A549 (cell line): ENCODE results near the gene PTGR3. TPM values are rescaled to one million over a fixed set of nuclear protein-coding genes. Genes with fewer than 3 reads are reported as not detected.

ENCODE experiments used
- ATAC-seq, 2 experiments: fragments of 200-7000 bp in 1 of 2; fragments of >200 bp in 1 of 2; cut with Nextera tagmentation in 1 of 2; cut with Tn5 transposase in 1 of 2; 3 replicates each; pipeline versions ENCODE4 v1.8.0 to v1.9.1; 2018 to 2020; ENCODE audit warnings: mild to moderate bottlenecking in 1 of 2, moderate library complexity in 1 of 2
- CTCF ChIA-PET: fragments of 300-600 bp; sonication (Branson Sonifier 250); formaldehyde crosslinking; extraction: SDS; loops from one replicate; lab custom pipeline; 2021; ENCODE audit warnings: antibody characterized with exemption, inconsistent platforms; lab: Yijun Ruan, JAX
- POLR2A ChIA-PET: fragments of 350-600 bp; formaldehyde crosslinking; extraction: SDS; loops from one replicate; lab custom pipeline; 2021; ENCODE audit warnings: antibody characterized with exemption, inconsistent platforms; lab: Yijun Ruan, JAX
- DNase-seq, 2 experiments: peaks; one replicate each; pipeline versions ENCODE4 v3.0.0 to v3.0.0-alpha.2; 2011 to 2016; ENCODE audit warnings: low read depth in 1 of 2, low spot score in 1 of 2
- FAIRE-seq: peaks from 2 replicates; lab custom pipeline; 2011; peaks lifted over from hg19 to GRCh38; lab: Jason Lieb, UNC
- H3K27ac ChIP-seq, 2 experiments: fragments of >200 bp; sonication (Bioruptor Twin); formaldehyde crosslinking; 3 replicates each; pipeline ENCODE4 v1.5.1; 2016 to 2017
- H3K4me1 ChIP-seq: fragments of >200 bp; sonication (Bioruptor Twin); formaldehyde crosslinking; 3 replicates; pipeline ENCODE4 v1.6.1; 2016
- H3K4me2 ChIP-seq: fragments of >200 bp; sonication (Bioruptor Twin); formaldehyde crosslinking; 3 replicates; pipeline ENCODE4 v1.6.1; 2016
- H3K4me3 ChIP-seq: fragments of >200 bp; sonication (Bioruptor Twin); formaldehyde crosslinking; 3 replicates; pipeline ENCODE4 v1.5.1; 2016
- H3K9me3 ChIP-seq: fragments of >200 bp; sonication (Bioruptor Twin); formaldehyde crosslinking; 3 replicates; pipeline ENCODE4 v1.6.1; 2016
- CBX2 ChIP-seq: fragments of 200-600 bp; sonication (generic); IDR thresholded peaks from 2 replicates; pipeline ENCODE4 v1.6.1; 2016; ENCODE audit warnings: low read depth, mild to moderate bottlenecking, borderline replicate concordance
- CEBPB ChIP-seq, 2 experiments: fragments of >200 bp in 1 of 2; sonication (Bioruptor Twin) in 1 of 2; formaldehyde crosslinking in 1 of 2; IDR thresholded peaks; 2 replicates each; pipeline ENCODE4 v1.6.1; 2012 to 2016
- CHD4 ChIP-seq: fragments of 200-600 bp; sonication (generic); IDR thresholded peaks from 2 replicates; pipeline ENCODE4 v1.6.1; 2016; ENCODE audit warnings: antibody characterized with exemption, mild to moderate bottlenecking, borderline replicate concordance
- FOSB ChIP-seq: fragments of 250-450 bp; sonication (Bioruptor Pico); IDR thresholded peaks from 2 replicates; pipeline ENCODE4 v1.5.0; 2020; ENCODE audit warnings: mild to moderate bottlenecking, moderate library complexity
- HDAC2 ChIP-seq: fragments of 200-600 bp; sonication (generic); IDR thresholded peaks from 2 replicates; pipeline ENCODE4 v1.6.1; 2016
- HOXA7 ChIP-seq: fragments of 250-450 bp; sonication (Bioruptor Pico); IDR thresholded peaks from 2 replicates; pipeline ENCODE4 v1.5.0; 2020; ENCODE audit warnings: mild to moderate bottlenecking, moderate library complexity
- JUNB ChIP-seq: fragments of >200 bp; sonication (Bioruptor Twin); formaldehyde crosslinking; IDR thresholded peaks from 2 replicates; pipeline ENCODE4 v1.6.1; 2016
- MYC ChIP-seq: IDR thresholded peaks from 2 replicates; pipeline ENCODE4 v1.6.1; 2012; ENCODE audit warnings: mild to moderate bottlenecking, inconsistent platforms, low read length, improper control_type of control experiment, borderline replicate concordance
- NPAS2 ChIP-seq: fragments of 250-450 bp; sonication (Bioruptor Pico); IDR thresholded peaks from 2 replicates; pipeline ENCODE4 v1.8.0; 2022; ENCODE audit warnings: mild to moderate bottlenecking, moderate library complexity, borderline replicate concordance
- PBX3 ChIP-seq: IDR thresholded peaks from 2 replicates; pipeline ENCODE4 v1.6.1; 2012
- PHF8 ChIP-seq: fragments of 200-600 bp; sonication (generic); IDR thresholded peaks from 2 replicates; pipeline ENCODE4 v1.6.1; 2016; ENCODE audit warnings: low read depth, mild to moderate bottlenecking, antibody characterized with exemption, moderate library complexity, borderline replicate concordance
- POLR2A ChIP-seq: IDR thresholded peaks from 2 replicates; pipeline ENCODE4 v1.6.1; 2012; ENCODE audit warnings: mild to moderate bottlenecking, low read length
- RARB ChIP-seq: fragments of 250-450 bp; sonication (Bioruptor Pico); IDR thresholded peaks from 2 replicates; pipeline ENCODE4 v1.8.0; 2021; ENCODE audit warnings: mild to moderate bottlenecking, moderate library complexity
- RCOR1 ChIP-seq: fragments of 150-350 bp; IDR thresholded peaks from 2 replicates; pipeline ENCODE4 v1.6.1; 2014; ENCODE audit warnings: antibody characterized with exemption, low read length, low read depth
- TP53 ChIP-seq: fragments of 250-450 bp; sonication (Bioruptor Pico); IDR thresholded peaks from 2 replicates; pipeline ENCODE4 v1.5.0; 2021; ENCODE audit warnings: mild to moderate bottlenecking, moderate library complexity
- WGBS: methylation state at CpG from one replicate; pipeline ENCODE4 v1.1.6; 2017; ENCODE audit errors: missing lambda C conversion rate; 5-methylcytosine and 5-hydroxymethylcytosine counted together
- polyA plus RNA-seq, 4 experiments: library from polyadenylated mRNA; depleted of rRNA in 3 of 4; stranded (reverse); fragments of >200 nt; fragmentation: RNase III in 1 of 4; extraction: RNeasy Plus Mini Kit Qiagen cat#74134 plus additional on column Dnase treatment in 1 of 4; gene quantifications; 2 replicates in 3 of 4; 3 replicates in 1 of 4; pipeline ENCODE4 v1.2.3, GENCODE V29; 2011 to 2017
- TF ChIP-seq, protein P1 (sequence below): fragments of 250-450 bp; sonication (Bioruptor Pico); IDR thresholded peaks from 2 replicates; pipeline ENCODE4 v1.5.0; 2020; ENCODE audit warnings: low read depth, mild to moderate bottlenecking, moderate library complexity
- TF ChIP-seq, protein P2 (sequence below): fragments of >200 bp; sonication (Bioruptor Twin); formaldehyde crosslinking; IDR thresholded peaks from 3 replicates; pipeline ENCODE4 v1.5.1; 2016

The PTGR3 gene
- polyA plus RNA-seq, 2 of the 4 experiments (the other 2 are of a cell fraction) = 7.2 to 18.5 TPM

GRCh38 chr18:75234901-75235300 is 26.0 kb upstream of the PTGR3 start:
- no peaks in the 10 kb centered on the region for H3K4me1 ChIP-seq
- no peak for ATAC-seq
- POLR2A ChIA-PET = no interaction called here
- no peak for FAIRE-seq
- no peak overlapping the region for H3K4me2 ChIP-seq
- H3K4me3 ChIP-seq = no peak overlapping the region
- CTCF ChIA-PET = no interaction called here
- DNase-seq = no peak
- no peak overlapping the region for H3K27ac ChIP-seq
- TF ChIP-seq CEBPB (IDR thresholded peaks at IDR 0.05) (no peak), HOXA7 (CRISPR knock-in tag) (no peak), TP53 (no peak), RARB (CRISPR knock-in tag) (no peak), HDAC2 (no peak)
- TF ChIP-seq, protein P1, sequence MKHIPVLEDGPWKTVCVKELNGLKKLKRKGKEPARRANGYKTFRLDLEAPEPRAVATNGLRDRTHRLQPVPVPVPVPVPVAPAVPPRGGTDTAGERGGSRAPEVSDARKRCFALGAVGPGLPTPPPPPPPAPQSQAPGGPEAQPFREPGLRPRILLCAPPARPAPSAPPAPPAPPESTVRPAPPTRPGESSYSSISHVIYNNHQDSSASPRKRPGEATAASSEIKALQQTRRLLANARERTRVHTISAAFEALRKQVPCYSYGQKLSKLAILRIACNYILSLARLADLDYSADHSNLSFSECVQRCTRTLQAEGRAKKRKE (CRISPR knock-in tag) = no peak
- no peaks in the 10 kb centered on the region for H3K9me3 ChIP-seq
- WGBS = 88% methylated on average over 12 of the region's 12 CpGs

DNA sequence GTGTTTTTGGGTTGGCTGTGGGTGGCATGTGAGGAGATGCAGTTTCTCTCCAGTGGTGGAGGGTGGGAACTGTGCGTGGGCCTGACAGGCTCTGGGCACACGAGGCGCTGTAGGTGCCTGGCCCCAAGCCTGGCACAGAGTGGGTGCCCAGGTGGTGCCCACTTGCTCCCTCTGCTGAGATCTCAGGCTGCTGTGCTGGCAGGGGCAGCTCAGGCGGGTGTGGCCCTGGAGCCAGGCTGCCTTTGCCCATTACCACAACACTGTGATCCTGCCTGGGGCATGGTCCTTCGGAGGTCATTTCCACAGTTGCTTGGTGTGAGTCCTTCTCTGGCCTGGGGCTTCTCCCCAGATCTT is 22.1 kb upstream of the PTGR3 start:
- no peak overlapping the region for H3K4me2 ChIP-seq
- no peak overlapping the region for H3K4me3 ChIP-seq
- ATAC-seq (peak in 1 of 2 experiments; percentile 19; a peak in 2 of 6 replicates), FAIRE-seq (no peak), DNase-seq (no peak)
- ChIA-PET POLR2A (no interaction called here), CTCF (interaction anchor here (0.5 to 1.3 kb wide), 2 partner anchors 15 to 21 kb away, joined by 3 to 4 read pairs; partner anchors contain the start of gene TSHZ1)
- no peak for TF ChIP-seq MYC
- no peak for TF ChIP-seq POLR2A
- TF ChIP-seq, protein P2, sequence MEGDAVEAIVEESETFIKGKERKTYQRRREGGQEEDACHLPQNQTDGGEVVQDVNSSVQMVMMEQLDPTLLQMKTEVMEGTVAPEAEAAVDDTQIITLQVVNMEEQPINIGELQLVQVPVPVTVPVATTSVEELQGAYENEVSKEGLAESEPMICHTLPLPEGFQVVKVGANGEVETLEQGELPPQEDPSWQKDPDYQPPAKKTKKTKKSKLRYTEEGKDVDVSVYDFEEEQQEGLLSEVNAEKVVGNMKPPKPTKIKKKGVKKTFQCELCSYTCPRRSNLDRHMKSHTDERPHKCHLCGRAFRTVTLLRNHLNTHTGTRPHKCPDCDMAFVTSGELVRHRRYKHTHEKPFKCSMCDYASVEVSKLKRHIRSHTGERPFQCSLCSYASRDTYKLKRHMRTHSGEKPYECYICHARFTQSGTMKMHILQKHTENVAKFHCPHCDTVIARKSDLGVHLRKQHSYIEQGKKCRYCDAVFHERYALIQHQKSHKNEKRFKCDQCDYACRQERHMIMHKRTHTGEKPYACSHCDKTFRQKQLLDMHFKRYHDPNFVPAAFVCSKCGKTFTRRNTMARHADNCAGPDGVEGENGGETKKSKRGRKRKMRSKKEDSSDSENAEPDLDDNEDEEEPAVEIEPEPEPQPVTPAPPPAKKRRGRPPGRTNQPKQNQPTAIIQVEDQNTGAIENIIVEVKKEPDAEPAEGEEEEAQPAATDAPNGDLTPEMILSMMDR = no peak
- no peak for TF ChIP-seq NPAS2
- TF ChIP-seq PHF8 = no peak
- no peak for TF ChIP-seq RCOR1
- TF ChIP-seq JUNB = no peak
- no peak for TF ChIP-seq CBX2
- no peak for TF ChIP-seq FOSB (CRISPR knock-in tag)
- 88% methylated on average over 4 of the region's 5 CpGs for WGBS
- H3K27ac ChIP-seq = no peak overlapping the region
- peaks cover 4% of the 10 kb centered on the region; the same call in 2 of the 3 replicates for H3K4me1 ChIP-seq
- H3K9me3 ChIP-seq = no peaks in the 10 kb centered on the region

- ATAC-seq = no peak
- FAIRE-seq = no peak
- Histone ChIP-seq H3K4me2 (no peak overlapping the region), H3K4me3 (no peak overlapping the region), H3K9me3 (no peaks in the 10 kb centered on the region), H3K27ac (no peak overlapping the region), H3K4me1 (peaks cover 5% of the 10 kb centered on the region; the same call in 2 of the 3 replicates)
- CTCF ChIA-PET = interaction anchor here (0.5 to 0.8 kb wide), 2 partner anchors 16 kb away, joined by 3 to 4 read pairs; no protein-coding TSS in a partner anchor
- POLR2A ChIA-PET = no interaction called here
- TF ChIP-seq MYC = no peak
- TF ChIP-seq CHD4 = no peak
- TF ChIP-seq PBX3 = no peak
- TF ChIP-seq, protein P1 (CRISPR knock-in tag) = no peak
- DNase-seq = no peak
- WGBS = 92% methylated on average over 17 of the region's 17 CpGs
These were observed 21.5 kb upstream of the PTGR3 start for GRCh38 chr18:75230163-75231052.
